ENCODE data around the gene ELFN1. TPM values are rescaled to one million over a fixed set of nuclear protein-coding genes. Genes with fewer than 3 reads are reported as not detected.

ELFN1 gene
- polyA plus RNA-seq, 1 of the 3 experiments (the other 2 are of a cell fraction), result 0.05 TPM

- H3K4me1 ChIP-seq (ENCODE audit: control insufficient read depth in 1 of 2, insufficient read depth in 2 of 2, low read depth in 1 of 2, low read length in 1 of 2), result peaks cover 0 to 64% of the 10 kb centered on the region in 2 experiments; a peak in 2 of 4 replicates
- no peak overlapping the region for H3K4me2 ChIP-seq
- TF ChIP-seq FOXJ3 (CRISPR knock-in tag; IDR thresholded peaks at IDR 0.05) (0 out of 2 replicates have a peak, but pooled peaks have one; percentile 52), GABPA (IDR thresholded peaks at IDR 0.05; ENCODE audit: low read depth) (no peak)
- DNase-seq, result no peak
- 83% methylated on average over 11 of the region's 11 CpGs for WGBS (ENCODE audit: low lambda C conversion rate)
- ChIA-PET POLR2A (no interaction called here), CTCF (interaction anchor here (0.9 to 3.3 kb wide), 8 partner anchors 8 to 98 kb away, joined by 3 to 14 read pairs (median 4); no protein-coding TSS in a partner anchor)
- no peak overlapping the region for H3K4me3 ChIP-seq (ENCODE audit: low read depth in 2 of 2, low read length in 1 of 2)
- H2AFZ ChIP-seq (ENCODE audit: low read depth), result no peak overlapping the region
- H3K79me2 ChIP-seq (ENCODE audit: insufficient read depth), result no peaks in the 10 kb centered on the region
- peak overlapping the region in 1 of 2 experiments; percentile 79; a peak in 2 of 4 replicates for H3K27ac ChIP-seq (ENCODE audit: low read depth in 2 of 2, low read length in 1 of 2)
- no peaks in the 10 kb centered on the region for H3F3A ChIP-seq (replicated peaks; ENCODE audit: insufficient read depth)
- no peaks in the 10 kb centered on the region for H3K9me2 ChIP-seq
- peaks cover 5% of the 10 kb centered on the region; the same call in 1 of the 2 replicates for H3K9me3 ChIP-seq
- no peaks in the 10 kb centered on the region for H3K36me3 ChIP-seq (replicated peaks in 1 of 2; ENCODE audit: control insufficient read depth in 1 of 2, insufficient read depth in 2 of 2, low read length in 1 of 2)
- H3K9ac ChIP-seq, result no peak overlapping the region
- H4K20me1 ChIP-seq (ENCODE audit: insufficient read depth), result no peaks in the 10 kb centered on the region
- H3K27me3 ChIP-seq (ENCODE audit: insufficient read depth), result no peaks in the 10 kb centered on the region; the same call in 1 of the 2 replicates
Observed at GRCh38 chr7:1714583-1715330, 44.7 kb downstream of the ELFN1 start.

GRCh38 chr7:1715331-1715625 is 45.2 kb downstream of the ELFN1 start:
- CTCF ChIA-PET, result interaction anchor here (0.9 to 3.3 kb wide), 8 partner anchors 8 to 98 kb away, joined by 3 to 14 read pairs (median 4); no protein-coding TSS in a partner anchor
- H3K27me3 ChIP-seq (ENCODE audit: insufficient read depth), result no peaks in the 10 kb centered on the region; the same call in 1 of the 2 replicates
- no peak for DNase-seq
- 82% methylated on average over 4 of the region's 5 CpGs for WGBS (ENCODE audit: low lambda C conversion rate)
- H3K4me2 ChIP-seq, result no peak overlapping the region
- peaks cover 0 to 67% of the 10 kb centered on the region in 2 experiments; a peak in 2 of 4 replicates for H3K4me1 ChIP-seq (ENCODE audit: control insufficient read depth in 1 of 2, insufficient read depth in 2 of 2, low read depth in 1 of 2, low read length in 1 of 2)
- no peak overlapping the region for H2AFZ ChIP-seq (ENCODE audit: low read depth)
- H4K20me1 ChIP-seq (ENCODE audit: insufficient read depth), result no peaks in the 10 kb centered on the region
- TF ChIP-seq TEAD4 (IDR thresholded peaks at IDR 0.05; ENCODE audit: borderline replicate concordance, insufficient read depth) (no peak), FOXM1 (IDR thresholded peaks at IDR 0.05; ENCODE audit: low read depth) (no peak), USF2 (IDR thresholded peaks at IDR 0.05; ENCODE audit: borderline replicate concordance, low read depth, low read length) (no peak), RCOR1 (IDR thresholded peaks at IDR 0.05; ENCODE audit: low read length) (no peak), YY1 (IDR thresholded peaks at IDR 0.05; ENCODE audit: low read depth) (no peak), NFIC (IDR thresholded peaks at IDR 0.05; ENCODE audit: borderline replicate concordance) (no peak), EZH2phosphoT487 (IDR thresholded peaks at IDR 0.05; ENCODE audit: borderline replicate concordance, low read depth) (no peak), NRF1 (IDR thresholded peaks at IDR 0.05; ENCODE audit: low read depth, low read length) (no peak), MEF2A (IDR thresholded peaks at IDR 0.05; ENCODE audit: borderline replicate concordance, low read depth) (no peak), IRF3 (IDR thresholded peaks at IDR 0.05; ENCODE audit: low read depth, low read length) (no peak), GATA2 (CRISPR knock-in tag; IDR thresholded peaks at IDR 0.05) (no peak), RFX5 (IDR thresholded peaks at IDR 0.05; ENCODE audit: low read length) (no peak), TCF12 (IDR thresholded peaks at IDR 0.05) (no peak), ZBTB33 (IDR thresholded peaks at IDR 0.05; ENCODE audit: borderline replicate concordance, low read depth) (no peak), MXI1 (IDR thresholded peaks at IDR 0.05; ENCODE audit: low read depth, low read length) (no peak), RXRA (IDR thresholded peaks at IDR 0.05; ENCODE audit: borderline replicate concordance, low read depth) (no peak), CHD2 (IDR thresholded peaks at IDR 0.05; ENCODE audit: low read length, partially characterized antibody) (no peak), USF1 (IDR thresholded peaks at IDR 0.05; ENCODE audit: borderline replicate concordance, low read depth) (no peak), FOXJ3 (CRISPR knock-in tag; IDR thresholded peaks at IDR 0.05) (no peak)
- peak overlapping the region in 1 of 2 experiments; percentile 56; a peak in 1 of 4 replicates for H3K27ac ChIP-seq (ENCODE audit: low read depth in 2 of 2, low read length in 1 of 2)
- H3K9ac ChIP-seq, result no peak overlapping the region
- no peaks in the 10 kb centered on the region for H3K9me3 ChIP-seq
- no peaks in the 10 kb centered on the region for H3K36me3 ChIP-seq (replicated peaks in 1 of 2; ENCODE audit: control insufficient read depth in 1 of 2, insufficient read depth in 2 of 2, low read length in 1 of 2)
- H3K4me3 ChIP-seq (ENCODE audit: low read depth in 2 of 2, low read length in 1 of 2), result no peak overlapping the region
- no peaks in the 10 kb centered on the region for H3K79me2 ChIP-seq (ENCODE audit: insufficient read depth)
- no peaks in the 10 kb centered on the region for H3F3A ChIP-seq (replicated peaks; ENCODE audit: insufficient read depth)
- POLR2A ChIA-PET, result interaction anchor here (1.0 kb wide), 1 partner anchor 24 kb away, joined by 3 read pairs; no protein-coding TSS in a partner anchor
- H3K9me2 ChIP-seq, result no peaks in the 10 kb centered on the region
